Measurements from ENCODE around the gene FSD1L.
"Not testable (repeated sequence)": the region's sequence is repeated elsewhere in the genome, so short reads cannot be mapped to it uniquely, and the experiment has no call there.

DNA sequence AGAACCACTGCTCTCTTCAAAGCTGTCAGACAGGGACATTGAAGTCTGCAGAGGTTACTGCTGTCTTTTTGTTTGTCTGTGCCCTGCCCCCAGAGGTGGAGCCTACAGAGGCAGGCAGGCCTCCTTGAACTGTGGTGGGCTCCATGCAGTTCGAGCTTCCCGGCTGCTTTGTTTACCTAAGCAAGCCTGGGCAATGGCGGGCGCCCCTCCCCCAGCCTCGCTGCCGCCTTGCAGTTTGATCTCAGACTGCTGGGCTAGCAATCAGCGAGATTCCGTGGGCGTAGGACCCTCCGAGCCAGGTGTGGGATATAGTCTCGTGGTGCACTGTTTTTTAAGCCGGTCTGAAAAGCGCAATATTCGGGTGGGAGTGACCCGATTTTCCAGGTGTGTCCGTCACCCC, 133.7 kb downstream of the FSD1L start:
- TF ChIP-seq POLR2AphosphoS5, POLR2A, TAF1 (IDR thresholded peaks at IDR 0.05; ENCODE audit: low read depth, low read length): not testable (repeated sequence)
